ENCODE data around the gene GATD1.
A peak's percentile ranks its signal among the peaks of the same experiment; 100 is the strongest.

GATD1 gene

DNA sequence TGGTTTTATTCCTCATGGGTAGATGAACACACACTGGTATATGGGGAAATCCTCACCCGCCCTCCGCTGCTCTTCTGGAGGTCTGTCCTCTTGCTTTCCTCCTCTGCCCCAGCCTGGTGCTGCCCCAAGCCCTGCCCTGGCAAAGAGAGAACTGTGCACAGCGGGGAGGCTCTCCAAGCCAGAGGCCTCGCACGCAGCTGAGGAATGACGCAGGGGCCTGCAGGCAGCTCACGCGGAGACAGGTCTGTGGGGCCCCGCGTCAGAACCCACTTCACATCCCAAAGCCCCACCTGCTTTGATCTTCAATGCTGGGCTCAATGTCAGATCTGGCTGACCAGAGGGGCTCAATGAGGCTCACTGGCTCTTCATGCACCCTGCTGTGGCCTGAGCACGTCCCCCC, 10.0 kb downstream of the GATD1 start:
- TF ChIP-seq CTCF (IDR thresholded peaks at IDR 0.05; ENCODE audit: insufficient read depth, missing control alignments), result no peak
- DNase-seq (ENCODE audit: insufficient read length, low spot score) (no peak), FAIRE-seq (no peak)

DNA sequence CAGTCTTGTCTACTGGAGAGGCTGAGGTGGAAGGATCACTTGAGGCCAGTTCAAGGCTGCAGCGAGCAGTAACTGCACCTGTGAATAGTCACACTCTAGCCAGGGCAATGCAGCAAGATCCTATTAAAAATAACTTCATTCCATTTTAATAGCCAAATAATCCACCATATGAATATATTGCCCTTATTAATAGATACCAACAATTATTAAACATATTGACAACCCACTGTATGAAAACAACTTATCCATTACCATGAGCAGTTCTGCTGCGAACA, 10.4 kb downstream of the GATD1 start:
- no peak for FAIRE-seq
- TF ChIP-seq CTCF (IDR thresholded peaks at IDR 0.05; ENCODE audit: insufficient read depth, missing control alignments), result no peak
- DNase-seq (ENCODE audit: insufficient read length, low spot score), result no peak

- FAIRE-seq (no peak), DNase-seq (ENCODE audit: insufficient read length, low spot score) (no peak)
- TF ChIP-seq CTCF (IDR thresholded peaks at IDR 0.05; ENCODE audit: insufficient read depth, missing control alignments), result no peak
Measured at GRCh38 chr11:766106-766935, 11.0 kb downstream of the GATD1 start.

DNA sequence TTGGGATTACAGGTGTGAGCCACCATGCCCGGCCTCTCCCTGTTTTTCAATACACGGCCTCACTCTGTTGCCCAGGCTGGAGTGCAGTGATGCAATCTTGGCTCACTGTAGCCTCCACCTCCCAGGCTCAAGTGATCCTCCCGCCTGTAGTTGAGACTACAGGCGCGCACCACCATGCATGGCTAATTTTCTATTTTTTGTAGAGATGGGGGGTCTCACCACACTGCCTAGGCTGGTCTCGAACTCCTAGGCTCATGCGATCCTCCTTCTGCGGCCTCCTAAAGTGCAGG, 11.5 kb downstream of the GATD1 start:
- no peak for FAIRE-seq
- DNase-seq (ENCODE audit: insufficient read length, low spot score), result no peak
- TF ChIP-seq CTCF (IDR thresholded peaks at IDR 0.05; ENCODE audit: insufficient read depth, missing control alignments), result no peak

GRCh38 chr11:765025-765801, 12.1 kb downstream of the GATD1 start:
- TF ChIP-seq CTCF (IDR thresholded peaks at IDR 0.05; ENCODE audit: insufficient read depth, missing control alignments), result peak; percentile 48
- DNase-seq (ENCODE audit: insufficient read length, low spot score), result no peak
- FAIRE-seq, result no peak

DNA sequence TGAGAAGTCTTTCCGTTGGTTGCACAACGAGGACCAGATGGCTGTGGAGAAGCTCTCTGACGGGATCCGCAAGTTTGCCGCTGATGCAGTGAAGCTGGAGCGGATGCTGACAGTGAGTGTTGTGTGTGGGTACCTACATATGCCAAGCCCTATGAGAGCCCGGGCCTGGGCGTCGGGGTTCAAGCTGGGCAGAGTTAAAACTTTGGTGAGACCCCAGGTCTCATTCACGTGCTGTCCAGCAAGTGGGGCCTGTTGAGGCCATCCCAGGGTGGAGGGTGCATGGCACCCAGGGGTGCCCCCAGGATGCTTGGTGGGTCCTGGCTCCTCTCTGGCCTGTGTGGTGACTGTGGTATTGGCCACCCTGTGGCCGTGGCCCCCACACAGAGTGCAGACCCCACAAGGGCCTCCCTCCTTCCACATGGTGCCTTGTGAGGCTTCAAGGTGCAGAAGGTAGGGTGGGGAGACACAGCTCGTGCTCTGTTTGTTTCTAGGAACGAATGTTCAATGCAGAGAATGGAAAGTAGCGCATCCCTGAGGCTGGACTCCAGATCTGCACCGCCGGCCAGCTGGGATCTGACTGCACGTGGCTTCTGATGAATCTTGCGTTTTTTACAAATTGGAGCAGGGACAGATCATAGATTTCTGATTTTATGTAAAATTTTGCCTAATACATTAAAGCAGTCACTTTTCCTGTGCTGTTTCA, 12.8 kb downstream of the GATD1 start:
- TF ChIP-seq CTCF (IDR thresholded peaks at IDR 0.05; ENCODE audit: insufficient read depth, missing control alignments), result no peak
- no peak for DNase-seq (ENCODE audit: insufficient read length, low spot score)
- FAIRE-seq, result no peak
